GM21786 (cell line): ENCODE data around the gene WAPL.

Experiments used
- ATAC-seq: cut with Tn5 transposase; IDR thresholded peaks from one replicate; pipeline ENCODE4 v1.9.1; 2021; ENCODE audit not compliant: unreplicated experiment

The WAPL gene

DNA sequence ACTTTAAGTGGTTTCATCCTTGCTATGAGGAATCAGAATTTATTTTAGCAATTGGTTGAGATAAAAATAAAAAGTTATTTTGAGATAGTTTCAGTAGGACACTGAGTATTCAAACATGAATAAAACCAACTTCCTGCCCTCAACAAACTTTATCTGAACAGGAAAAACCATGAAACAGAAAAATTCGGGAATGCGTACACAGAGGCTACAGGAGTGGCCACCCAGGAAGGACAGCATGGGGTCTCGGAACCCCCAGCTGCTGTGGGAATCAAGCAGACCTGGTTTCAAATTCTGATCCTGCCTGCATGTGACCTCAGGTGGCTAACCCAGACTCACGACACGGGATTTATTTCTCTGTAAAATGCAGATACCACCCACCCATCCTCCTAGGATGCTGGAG is 106.0 kb downstream of the WAPL start:
- no peak for ATAC-seq

DNA sequence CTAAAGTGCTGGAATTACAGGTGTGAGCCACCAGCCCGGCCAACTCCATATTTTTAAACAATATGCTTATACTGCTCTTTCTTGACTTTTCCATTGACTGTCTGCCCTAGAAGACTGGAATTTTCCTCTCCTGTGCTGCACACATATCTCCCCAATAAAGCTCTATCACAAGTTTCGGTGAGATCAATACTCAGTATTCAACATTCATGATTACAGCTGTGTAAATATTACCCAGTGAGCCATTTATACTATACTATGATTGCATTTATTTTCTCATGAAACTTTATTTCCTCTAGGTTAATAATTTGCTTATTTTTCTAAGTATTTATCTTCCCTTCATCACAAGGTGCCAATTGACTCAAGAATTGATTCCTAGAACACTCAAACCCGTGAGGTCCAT is 106.5 kb downstream of the WAPL start:
- no peak for ATAC-seq

DNA sequence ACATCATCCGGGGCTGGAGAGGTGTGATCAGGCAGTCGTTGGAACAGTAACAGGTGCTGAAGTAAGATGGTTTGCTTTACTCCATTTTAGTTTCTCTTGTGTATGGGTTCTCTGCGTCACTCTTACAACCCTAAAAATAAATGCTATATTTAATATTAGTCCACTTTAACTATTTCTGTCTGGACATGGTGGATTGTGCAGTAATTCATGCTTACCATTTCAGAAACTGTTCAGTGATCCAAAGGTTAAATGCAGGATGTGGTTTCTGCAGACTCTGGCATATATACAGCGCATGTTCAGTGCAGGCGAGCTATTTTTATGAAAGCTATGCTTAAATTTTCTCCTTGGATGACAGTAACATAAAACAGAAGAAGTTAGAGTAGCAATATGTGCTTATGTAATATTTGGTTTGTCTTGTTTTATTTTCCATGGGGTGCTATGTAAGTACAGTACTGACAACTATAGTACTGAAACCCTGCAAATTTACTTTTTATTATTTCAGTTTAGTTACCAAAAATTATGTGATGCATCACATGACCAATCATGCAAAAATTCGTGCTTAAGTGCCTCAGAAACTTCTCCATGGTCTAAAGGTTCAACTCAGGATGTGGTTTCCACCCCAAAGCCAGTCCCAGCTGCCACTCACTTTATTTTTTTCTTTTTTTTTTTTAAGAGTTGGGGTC is 108.4 kb downstream of the WAPL start:
- peak; percentile 69 for ATAC-seq

DNA sequence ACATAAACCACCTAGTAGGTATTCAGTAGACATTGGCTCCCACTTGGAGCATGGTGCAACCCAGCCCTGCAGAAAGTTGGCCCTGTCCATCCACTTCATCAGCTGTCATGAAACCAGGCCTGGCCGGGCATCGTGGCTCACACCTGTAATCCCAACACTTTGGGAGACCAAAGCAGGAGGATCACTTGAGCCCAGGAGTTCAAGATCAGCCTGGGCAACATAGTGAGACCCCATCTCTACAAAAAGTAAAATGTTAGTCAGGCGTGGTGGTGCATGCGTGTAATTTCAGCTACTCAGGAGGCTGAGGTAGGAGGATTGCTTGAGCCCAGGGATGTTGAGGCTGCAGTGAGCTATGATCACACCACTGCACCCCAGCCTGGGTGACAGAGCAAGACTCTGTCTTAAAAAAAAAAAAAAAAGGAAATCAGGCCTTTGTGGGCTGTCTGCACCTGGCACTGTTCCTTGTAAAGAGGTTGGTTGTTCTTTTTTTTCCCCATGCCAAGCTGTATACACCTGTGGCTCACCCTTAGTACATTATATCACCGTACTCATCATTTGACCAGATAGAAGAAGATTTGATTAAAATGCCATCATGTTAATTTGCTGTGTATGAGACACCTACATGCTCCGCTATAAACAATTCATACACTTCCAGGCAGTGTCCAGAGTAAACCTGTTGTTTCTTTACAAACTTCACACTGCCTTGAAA is 109.6 kb downstream of the WAPL start:
- ATAC-seq, result no peak

DNA sequence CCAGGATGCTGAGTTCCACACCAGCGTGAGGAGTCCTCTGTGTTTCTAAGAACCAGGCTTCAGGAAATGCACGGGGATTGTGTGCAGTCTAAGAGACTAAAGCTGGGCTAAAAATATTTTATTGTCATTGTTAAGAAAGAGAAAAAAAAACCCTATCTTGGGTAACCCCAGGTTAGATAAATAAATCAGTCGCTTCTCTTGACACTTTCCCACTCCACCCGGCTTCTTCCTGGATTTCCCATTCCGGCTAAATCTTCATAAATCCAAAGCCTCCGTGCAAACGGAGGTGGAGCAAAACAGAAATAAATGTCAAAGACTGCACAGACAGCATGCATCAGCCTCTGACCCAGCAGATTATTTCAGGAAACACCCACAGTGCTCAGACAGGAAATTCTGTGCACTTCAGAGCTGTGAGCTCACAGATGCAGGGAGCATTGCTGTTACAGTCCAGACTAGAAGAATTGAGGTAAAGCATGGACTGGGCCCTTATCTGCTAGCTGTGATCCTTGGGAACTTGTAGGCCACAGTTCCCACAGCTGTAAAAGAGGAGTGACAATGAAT is 110.2 kb downstream of the WAPL start:
- ATAC-seq, result peak; percentile 43

DNA sequence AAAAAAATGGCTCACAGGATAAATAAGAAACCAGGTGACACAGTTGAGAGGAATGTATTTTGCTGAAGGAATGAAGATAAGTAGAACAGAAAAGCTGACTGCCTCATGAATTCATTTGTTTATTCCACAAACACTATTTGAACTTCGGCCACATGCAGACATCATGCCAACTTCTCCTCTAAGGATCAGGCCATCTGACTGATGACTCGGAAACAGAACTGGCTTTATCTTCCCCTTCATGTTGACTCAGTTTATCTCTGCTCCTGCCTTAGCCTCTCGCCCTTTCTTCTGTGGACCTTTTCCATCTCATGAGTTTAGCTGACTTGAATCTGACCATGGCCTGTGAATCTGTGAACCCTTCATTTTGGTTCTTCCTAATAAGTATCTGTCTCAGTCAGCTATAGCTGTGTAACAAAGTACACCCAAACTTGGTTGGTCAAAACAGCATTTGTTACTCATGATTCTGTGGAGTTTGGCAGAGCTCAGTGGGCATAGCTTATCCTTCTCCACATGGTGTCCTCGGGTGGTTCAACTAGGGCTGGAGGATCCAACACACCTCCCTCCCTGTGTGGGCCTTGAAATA is 111.0 kb downstream of the WAPL start:
- no peak for ATAC-seq

DNA sequence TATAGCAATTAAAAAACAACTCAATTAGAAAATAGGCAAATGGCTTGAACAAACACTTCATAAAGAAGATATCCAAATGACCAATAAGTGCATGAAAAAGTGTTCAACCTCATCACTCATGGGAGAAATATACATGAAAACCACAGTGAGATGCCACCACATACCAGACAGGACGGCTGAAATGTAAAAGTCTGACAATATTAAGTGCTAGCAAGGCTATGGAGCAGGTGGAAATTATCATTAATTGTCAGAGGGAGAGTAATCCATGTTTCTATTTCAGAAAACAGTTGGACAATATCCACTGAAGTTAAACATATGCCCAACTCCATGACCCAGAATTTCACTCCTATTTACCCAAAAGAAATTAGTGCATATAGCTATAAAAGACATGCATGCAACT is 112.4 kb downstream of the WAPL start:
- ATAC-seq, result no peak

DNA sequence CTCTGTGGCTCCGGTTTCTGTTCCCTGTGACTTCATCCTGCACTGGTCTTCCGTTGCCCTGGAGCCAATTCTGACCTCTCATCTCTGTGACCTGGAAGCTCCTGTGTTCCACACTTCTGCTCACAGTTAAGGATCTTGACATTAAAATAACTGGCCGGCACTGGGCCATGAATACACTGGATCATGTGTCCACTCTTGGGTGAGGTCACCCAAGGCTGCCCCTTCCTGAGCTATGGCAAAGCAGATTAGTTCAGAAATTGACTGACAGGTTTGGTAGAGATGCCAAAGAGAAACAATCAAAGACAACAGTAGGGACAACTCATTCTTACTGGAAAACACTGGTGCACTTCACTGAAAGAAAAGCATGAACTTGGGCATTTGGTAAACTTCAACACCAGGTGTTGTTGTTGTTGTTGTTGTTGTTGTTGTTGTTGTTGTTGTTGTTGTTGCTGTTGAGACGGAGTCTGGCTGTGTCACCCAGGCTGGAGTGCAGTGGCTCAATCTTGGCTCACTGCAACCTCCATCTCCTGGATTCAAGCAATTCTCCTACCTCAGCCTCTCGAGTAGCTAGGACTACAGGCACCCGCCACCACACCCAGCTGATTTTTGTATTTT is 118.3 kb downstream of the WAPL start:
- no peak for ATAC-seq

DNA sequence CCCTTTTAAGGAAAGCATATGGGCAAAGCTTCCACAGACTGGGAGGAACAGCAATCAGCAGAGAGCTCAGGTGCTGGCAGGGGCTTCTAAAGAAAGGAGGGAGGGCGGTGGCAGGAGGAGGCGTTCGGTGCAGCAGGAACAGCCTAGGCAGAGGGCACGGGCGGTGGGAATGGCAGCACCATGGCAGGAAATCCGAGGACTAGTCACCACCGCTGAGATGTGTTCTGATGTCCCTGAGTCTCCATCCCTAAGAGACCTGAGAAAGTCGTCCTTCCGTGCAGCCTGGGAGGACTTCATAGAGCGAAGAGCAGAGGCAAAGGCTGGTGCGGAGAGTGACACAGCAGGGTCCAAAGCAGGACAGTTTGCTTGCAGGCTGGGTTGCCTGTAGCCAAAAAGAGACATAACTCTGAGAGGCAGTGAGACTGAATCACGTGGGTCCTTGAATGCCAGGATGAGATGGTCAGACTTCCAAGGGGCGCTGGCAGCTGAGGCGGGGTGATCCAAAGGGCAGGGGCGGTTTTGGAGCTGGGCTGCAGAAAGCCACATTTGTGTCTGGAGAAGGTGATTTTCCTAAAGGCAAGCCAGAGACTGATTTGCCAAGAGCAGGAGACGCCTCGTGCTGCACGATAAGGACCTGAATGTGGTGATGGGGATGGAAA is 119.2 kb downstream of the WAPL start:
- ATAC-seq, result no peak

GRCh38 chr10:86401588-86402282 is 119.9 kb downstream of the WAPL start:
- ATAC-seq, result no peak

DNA sequence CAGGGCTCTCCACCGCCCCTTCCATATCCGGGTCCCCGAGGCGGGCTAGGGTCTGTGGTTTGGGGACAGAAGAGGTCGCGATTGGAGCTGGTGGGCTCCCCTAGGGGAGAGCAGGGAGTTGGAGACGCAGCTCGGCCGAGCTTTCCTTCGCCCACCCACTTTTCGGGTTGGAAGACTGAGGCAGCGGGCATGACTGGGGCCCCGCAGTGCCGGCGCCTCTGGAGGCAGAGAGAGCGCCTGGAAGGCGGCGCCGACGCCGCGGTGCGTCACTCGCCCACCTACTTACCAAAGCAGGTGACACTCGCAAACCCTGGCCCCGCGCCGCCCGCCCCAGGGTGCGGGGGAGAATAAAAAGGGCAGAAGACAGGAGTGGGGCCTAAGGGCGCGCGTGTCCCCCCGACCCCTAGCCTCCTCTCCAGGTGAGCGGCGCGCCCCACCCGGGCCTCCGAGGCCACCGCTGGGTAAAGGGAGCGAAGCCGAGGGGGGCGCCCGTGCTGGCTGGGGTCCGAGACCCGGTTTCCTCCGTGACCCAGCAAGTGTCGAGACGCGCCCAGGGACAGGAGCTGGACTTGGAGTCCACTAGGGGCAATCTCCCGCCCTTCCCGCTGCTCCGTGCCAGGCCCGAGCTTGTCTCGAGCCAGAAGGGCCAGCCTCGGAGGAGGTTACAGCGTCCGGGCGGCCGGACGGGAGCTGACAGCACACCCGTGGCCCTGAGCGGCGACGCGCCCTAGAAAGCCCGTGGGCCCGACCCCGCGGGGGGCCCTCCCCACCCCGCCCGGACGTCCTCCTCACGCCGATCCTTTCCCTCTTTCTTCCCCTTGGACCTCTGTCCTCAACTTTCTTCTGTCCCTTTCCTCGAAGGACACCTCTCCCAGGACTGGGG is 120.6 kb downstream of the WAPL start:
- peak; percentile 18 for ATAC-seq

DNA sequence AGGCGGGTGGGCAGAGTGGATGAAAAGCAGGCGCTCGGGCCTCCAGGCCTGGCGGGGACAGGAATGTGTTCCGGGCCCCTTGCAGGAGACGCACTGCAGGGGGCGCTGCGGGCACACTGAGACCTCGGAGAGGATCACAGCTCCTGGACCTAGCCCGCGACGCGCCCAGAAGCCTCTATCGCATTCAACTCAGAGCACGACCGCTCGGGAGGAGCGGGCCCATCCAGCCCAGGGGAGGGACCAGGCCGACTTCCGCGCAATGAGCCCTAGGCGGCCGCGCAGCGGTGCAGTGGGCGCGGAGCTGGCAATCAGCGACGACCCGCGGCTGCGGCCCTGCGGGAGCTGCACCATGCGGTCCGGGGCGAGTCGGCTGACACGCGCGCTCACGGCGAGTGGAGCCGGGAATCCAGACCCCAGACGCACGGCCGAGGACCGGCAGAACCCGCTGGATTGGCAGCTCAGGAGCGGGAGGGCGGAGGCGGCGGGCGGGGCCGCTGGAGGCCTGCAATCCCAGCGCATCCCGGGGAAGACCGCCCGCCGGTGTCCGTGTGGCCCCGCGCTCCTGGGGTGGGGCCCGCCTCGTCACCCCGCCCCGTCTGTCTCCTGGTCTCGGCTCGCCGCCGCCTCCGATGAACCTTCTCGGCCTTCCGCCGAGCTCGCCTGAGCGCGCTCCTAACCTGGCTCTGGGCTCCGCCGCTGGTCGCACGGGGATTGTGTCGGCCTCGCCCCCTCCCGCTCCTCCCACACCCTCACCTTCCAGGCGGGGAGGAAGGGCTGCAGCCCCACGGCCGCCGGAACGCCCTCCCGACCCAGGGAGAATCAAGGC is 121.5 kb downstream of the WAPL start:
- peak; percentile 88 for ATAC-seq

DNA sequence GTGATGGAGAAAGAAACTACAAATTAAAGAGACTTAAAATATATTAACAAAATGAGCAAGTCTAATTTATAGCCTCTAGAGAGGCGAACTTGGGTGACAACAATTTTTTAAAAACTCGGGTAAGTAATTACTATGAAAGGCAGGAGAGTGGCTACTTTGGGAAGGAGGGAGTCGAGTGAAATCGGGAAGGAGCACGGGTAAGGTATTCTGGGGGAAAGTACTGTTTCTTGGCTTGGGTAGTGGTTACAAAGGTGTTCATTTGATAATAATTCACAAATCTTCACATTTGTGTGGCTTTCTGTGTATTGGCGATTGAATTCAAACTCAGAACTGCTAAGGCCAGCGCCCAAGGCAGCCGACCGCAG is 122.1 kb downstream of the WAPL start:
- ATAC-seq, result no peak

DNA sequence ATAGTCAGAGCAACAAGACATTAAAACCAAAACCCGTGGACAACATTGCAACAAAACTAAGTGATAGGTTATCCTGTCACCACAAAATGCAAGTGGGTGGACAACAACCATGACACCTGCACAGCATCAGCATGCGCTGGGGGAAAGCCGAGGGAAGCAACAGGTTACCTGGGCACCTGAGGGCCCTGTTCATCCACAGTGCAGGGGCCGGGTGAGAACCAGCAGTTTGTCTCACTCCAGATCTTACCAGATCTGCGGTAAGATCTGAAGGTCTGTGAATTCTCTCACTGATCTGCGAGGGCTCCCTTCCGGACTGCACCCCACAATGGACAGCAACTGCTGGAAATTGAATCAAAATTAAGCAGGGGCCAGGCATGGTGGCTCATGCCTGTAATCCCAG is 124.5 kb downstream of the WAPL start:
- ATAC-seq, result no peak

GRCh38 chr10:86393862-86394455 is 127.6 kb downstream of the WAPL start:
- no peak for ATAC-seq

GRCh38 chr10:86393362-86393761 is 128.2 kb downstream of the WAPL start:
- ATAC-seq, result no peak

- peak; percentile 53 for ATAC-seq
These were observed 128.9 kb downstream of the WAPL start for GRCh38 chr10:86392723-86393094.

DNA sequence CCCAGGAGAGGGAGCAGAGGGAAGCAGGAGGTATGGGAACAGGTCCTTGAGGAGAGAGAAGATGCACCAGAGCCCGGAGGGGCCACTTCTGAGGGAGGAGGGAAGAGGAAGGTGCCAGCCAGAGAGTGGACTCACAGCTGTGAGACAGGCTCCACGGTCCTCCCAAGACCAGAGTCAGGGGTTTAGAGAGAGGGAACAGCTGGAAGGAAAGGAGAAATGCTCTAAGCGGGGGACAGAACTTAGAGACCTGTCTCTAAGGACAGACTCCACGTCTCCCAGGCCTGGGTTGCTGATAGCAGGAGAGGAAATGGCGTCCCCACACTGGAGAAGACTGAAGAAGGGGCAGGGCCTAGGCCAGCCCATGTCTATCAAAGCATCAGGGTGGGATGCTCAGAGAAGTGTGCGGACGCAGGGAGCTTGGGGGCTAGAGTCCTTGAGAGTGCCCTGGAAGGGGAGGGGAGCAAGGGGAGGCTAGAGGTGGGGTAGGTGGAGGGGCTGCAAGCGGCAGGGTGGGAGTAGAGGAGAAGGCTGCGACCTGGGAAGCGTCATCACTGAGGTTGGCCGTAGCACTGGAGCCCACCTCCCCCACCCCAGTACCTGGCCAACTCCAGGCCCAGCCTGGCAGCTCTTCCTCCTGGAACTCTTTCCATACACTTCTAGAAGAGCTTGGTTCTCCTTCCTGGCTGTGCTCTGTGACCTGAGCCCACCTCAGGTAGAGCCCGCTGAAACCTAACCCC is 129.4 kb downstream of the WAPL start:
- ATAC-seq, result no peak
